Measurements from ENCODE around the gene SLC8A2.
"Not testable (repeated sequence)": the region's sequence is repeated elsewhere in the genome, so short reads cannot be mapped to it uniquely, and the experiment has no call there.

The SLC8A2 gene

GRCh38 chr19:47489072-47489914, 17.6 kb upstream of the SLC8A2 start:
- no peak overlapping the region for H3K4me3 ChIP-seq (ENCODE audit: low read length)
- no peak for TF ChIP-seq ZNF274 (IDR thresholded peaks at IDR 0.05; ENCODE audit: low read depth, low read length)

- no peak overlapping the region for H3K4me3 ChIP-seq (ENCODE audit: low read length)
- TF ChIP-seq ZNF274 (IDR thresholded peaks at IDR 0.05; ENCODE audit: low read depth, low read length), result no peak
Measured at GRCh38 chr19:47487551-47488515, 16.1 kb upstream of the SLC8A2 start.

- no peak for TF ChIP-seq ZNF274 (IDR thresholded peaks at IDR 0.05; ENCODE audit: low read depth, low read length)
- no peak overlapping the region; the same call in 1 of the 2 replicates for H3K4me3 ChIP-seq (ENCODE audit: low read length)
Measured at GRCh38 chr19:47486900-47487299, 15.2 kb upstream of the SLC8A2 start.

- not testable (repeated sequence) for H3K4me3 ChIP-seq (ENCODE audit: low read length)
Measured at GRCh38 chr19:47486220-47486619, 14.5 kb upstream of the SLC8A2 start.

GRCh38 chr19:47485210-47485609, 13.5 kb upstream of the SLC8A2 start:
- no peak for TF ChIP-seq ZNF274 (IDR thresholded peaks at IDR 0.05; ENCODE audit: low read depth, low read length)
- peak overlapping the region; percentile 91; the same call in 1 of the 2 replicates for H3K4me3 ChIP-seq (ENCODE audit: low read length)

- peak within 1 kb of the TSS; percentile 91 for H3K4me3 ChIP-seq (ENCODE audit: low read length)
- no peak for TF ChIP-seq ZNF274 (IDR thresholded peaks at IDR 0.05; ENCODE audit: low read depth, low read length)
Measured at GRCh38 chr19:47483800-47484690, 12.4 kb upstream of the SLC8A2 start, which contains the start of gene KPTN. KPTN (minus strand) TSS chr19:47484219; CDS start chr19:47484160, 59 bp downstream.

GRCh38 chr19:47483200-47483599, 11.5 kb upstream of the SLC8A2 start:
- TF ChIP-seq ZNF274 (IDR thresholded peaks at IDR 0.05; ENCODE audit: low read depth, low read length), result no peak
- H3K4me3 ChIP-seq (ENCODE audit: low read length), result peak overlapping the region; percentile 91; the same call in 1 of the 2 replicates

- TF ChIP-seq ZNF274 (IDR thresholded peaks at IDR 0.05; ENCODE audit: low read depth, low read length), result no peak
- no peak overlapping the region for H3K4me3 ChIP-seq (ENCODE audit: low read length)
Measured at GRCh38 chr19:47481460-47482052, 9.9 kb upstream of the SLC8A2 start.

- H3K4me3 ChIP-seq (ENCODE audit: low read length), result no peak overlapping the region
- no peak for TF ChIP-seq ZNF274 (IDR thresholded peaks at IDR 0.05; ENCODE audit: low read depth, low read length)
Measured at GRCh38 chr19:47480658-47481057, 9.0 kb upstream of the SLC8A2 start.

- no peak overlapping the region for H3K4me3 ChIP-seq (ENCODE audit: low read length)
- no peak for TF ChIP-seq ZNF274 (IDR thresholded peaks at IDR 0.05; ENCODE audit: low read depth, low read length)
Measured at GRCh38 chr19:47479701-47480503, 8.2 kb upstream of the SLC8A2 start.

DNA sequence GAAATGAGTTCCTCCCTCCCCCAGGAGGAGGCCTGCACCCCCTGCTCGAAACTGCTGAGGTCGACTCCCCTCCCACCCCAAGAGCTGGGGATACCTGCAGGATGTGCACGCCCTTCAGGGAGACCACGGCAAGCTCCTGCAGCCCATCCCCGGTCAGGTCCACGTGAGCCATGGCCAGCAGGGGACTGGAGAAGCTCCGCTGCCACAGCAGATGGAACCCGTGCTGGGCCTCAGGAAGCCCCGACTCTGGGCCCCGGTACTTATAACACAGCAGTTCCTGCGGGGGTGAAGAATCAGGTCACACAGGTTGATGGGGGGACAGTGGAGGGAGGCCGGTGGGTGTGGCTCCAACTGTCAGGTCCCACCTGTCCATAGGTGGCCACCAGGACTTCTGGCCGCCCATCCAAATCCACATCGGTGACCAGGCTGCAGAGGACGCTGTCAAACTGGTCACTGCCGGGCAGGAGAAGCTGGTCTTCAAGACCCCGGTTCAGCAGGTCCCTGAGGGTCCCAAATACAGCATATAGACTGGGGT, 4.8 kb upstream of the SLC8A2 start:
- no peak overlapping the region for H3K4me3 ChIP-seq (ENCODE audit: low read length)
- TF ChIP-seq ZNF274 (IDR thresholded peaks at IDR 0.05; ENCODE audit: low read depth, low read length), result no peak

DNA sequence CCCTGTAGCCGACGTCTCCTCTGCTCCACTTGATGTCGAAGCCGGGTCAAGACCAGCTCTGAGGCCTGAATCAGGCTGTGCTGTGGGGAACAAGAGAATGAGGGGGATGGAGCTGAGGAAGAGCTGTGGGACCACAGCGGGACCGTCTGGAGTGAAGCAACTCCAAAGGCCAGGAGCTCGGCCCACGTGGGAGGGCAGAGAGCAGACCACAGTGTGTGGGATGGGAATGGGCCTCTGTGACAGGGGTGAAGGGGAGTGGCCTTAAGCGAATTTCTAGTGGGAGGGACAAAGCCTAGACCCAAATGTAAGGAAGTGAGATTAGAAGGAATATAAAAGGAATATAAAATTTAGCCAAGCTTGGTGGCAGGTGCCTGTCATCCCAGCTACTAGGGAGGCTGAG, 3.8 kb upstream of the SLC8A2 start:
- no peak overlapping the region for H3K4me3 ChIP-seq (ENCODE audit: low read length)
- no peak for TF ChIP-seq ZNF274 (IDR thresholded peaks at IDR 0.05; ENCODE audit: low read depth, low read length)
